DLD1 (cell line): ENCODE results near the gene CACNB3.

Experiments used
- in situ Hi-C: cut with HindIII; loops from 2 replicates; pipeline ENCODE4 v1.10.0; 2017; ENCODE audit warnings: low sequenced_read_pairs

CACNB3 gene

DNA sequence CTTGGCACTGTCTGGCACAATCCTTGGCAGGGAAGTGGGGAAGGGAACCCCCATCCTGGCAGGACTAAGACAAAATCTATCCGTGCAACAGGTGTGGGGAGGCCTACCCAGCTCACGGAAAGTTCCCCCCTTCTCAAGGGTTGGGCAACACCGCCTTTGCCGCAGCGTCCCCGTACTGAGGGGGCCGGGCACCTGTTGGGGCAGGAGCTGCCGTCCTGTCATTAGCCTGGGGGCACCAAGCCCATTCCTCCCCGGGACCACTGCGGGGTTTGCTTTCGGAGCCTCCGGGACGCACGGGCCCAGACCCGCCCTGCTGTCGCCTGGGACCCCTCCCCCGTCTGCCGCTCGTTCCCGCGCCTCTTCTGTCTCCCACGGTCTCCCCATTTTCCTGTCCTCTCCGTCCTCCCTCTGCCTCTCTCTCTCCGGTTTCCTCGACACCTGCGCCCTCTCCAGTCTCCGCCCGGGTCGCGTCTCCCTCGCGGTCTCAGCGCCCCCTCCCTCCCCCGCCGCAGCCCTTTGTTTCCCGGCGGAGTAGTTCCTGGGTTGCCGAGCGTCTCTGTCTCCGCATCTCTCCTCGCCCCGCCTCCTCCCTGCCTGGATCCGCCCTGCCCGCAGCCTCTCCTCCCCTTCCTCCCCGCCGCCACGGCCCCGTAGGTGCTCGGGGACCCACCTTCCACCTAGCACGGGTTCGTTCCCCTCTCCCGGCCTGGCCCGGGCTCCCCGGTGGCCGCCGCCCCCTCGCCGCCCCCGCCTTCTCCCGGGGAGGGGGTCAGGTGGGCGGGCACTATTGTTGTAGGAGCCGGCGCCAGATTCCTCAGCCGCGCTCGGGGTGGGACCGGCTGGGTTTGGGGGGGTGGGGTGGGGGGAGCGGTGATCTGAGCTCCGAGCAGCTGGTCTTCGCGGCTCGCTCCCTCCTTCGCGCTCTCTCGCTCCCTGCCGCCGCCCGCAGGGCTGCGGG lies at the start of gene CACNB3:
TSS of gene CACNB3 (plus strand) at position 624 of the 958 bp plus-strand sequence. CDS start 434 bp downstream, outside the sequence.
- in situ Hi-C loops: no loop called here

DNA sequence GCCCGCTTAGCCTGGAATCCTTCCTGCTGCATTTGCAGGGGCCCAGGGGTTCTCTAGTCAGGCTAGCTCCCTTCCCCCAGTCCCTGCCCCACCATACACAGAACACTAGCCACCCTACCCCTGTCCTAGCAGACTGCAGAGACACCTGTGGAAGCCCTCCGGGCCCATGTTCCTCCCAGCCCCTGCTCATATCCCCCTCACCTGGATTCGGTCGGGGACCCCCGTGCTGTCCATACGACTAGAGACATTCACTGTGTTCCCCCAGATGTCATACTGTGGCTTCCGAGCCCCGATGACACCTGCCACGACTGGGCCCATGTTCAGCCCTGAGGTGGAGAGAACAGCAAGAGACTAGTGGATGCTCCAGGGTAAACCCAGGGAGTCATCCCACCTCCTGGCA lies 49.6 kb upstream of the CACNB3 start:
- in situ Hi-C loops: no loop called here

DNA sequence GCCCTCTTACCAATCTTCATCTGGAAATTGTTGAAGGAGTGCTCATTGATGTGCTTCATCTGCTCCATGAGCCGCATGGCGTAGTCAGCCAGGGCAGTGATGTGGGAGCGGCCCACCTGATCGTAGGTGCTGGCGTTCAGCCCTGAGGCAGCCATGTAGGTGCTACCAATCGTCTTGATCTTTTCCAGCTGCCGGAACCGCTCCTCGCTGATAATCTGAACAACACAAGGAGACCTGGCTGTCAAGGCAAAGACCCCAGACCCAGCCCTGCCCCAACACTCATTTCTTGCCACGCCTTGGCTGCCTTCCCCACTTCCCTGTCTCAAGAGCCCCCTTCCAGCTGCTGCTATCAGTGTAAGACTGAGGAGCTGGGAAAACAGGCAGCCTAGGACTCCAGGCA lies 47.5 kb upstream of the CACNB3 start:
- in situ Hi-C loops: no loop called here

DNA sequence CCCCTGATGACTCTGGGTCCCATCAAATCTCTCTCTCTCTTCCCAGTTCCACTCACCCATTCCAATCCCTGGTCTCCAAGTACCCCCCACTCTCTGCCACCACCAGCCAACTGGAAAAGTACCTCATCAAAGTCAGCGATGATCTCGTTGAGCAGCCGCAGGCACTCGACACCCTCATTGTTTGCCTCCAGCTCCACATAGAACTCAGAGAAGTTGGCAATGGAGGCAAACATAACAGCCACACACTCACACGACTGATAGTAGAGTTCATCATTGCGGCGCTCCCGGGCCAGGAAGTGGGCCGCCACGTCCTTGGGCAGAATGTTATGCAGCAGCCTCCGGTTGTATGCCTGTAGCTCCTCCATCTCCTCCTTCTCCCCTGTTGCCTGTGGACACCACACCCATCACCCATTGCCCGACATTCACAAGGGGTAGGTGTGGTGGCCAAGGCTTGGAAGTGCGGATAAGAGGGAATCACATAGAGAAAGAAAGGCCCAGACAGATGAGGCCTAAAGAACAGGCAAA lies 46.6 kb upstream of the CACNB3 start:
- in situ Hi-C loops: no loop called here

DNA sequence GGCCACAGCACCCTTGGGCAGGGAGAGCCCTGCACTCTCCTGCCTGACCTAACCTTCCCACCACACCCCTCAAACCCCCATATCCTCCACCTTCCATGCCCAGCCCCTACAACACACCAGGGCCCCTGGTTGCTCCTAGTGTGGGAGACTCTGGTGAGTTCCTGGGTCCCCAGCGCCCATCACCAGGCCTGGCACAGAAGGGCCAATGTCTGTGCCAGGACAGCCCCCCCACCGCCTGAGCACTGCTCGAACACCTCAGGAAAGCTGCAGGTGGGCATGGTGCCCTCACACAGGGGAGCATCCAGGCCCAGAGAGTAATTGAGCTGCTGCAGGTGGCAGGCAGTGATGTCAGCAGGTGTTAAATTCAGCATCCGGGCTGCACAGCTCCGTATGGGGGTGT lies 44.6 kb upstream of the CACNB3 start:
- in situ Hi-C loops: no loop called here

DNA sequence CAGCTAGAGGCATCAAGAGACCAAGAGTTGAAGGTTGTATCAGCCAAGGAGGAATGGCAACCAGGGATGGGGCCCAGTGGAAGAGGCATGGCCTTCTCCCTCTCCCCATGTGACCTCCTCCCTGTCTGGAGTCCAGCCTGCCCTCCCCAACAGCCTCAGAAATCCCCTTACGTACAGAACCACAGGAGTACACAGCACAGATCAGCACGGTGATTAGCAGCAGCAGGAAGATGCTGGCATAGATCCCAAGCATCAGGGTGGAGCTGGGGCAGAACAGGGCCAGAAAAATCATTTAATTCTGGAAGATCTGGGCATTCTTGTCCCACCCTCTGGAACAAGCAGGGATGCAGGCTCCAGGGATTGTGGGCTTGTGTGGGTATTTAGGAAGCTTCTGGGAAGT lies 43.8 kb upstream of the CACNB3 start:
- in situ Hi-C loops: no loop called here

DNA sequence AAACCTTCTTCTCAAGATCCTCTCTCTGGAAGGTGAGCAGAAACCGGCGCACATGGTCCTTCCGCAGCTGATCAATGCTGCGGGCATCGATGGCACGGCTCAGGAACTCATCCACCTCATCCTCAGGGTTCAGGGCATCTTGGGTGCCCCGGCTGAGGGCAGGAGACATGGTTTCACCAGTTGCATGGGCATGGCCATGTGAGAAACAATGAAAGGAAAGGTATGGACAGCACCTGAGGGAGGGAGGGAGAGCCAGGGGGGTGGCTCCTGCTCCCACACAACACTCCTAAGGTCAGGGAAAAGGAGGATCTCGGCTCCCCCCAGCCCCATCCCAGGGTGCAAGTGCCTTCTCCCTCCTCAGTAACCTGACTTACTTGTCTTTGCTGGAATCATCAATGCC lies 43.0 kb upstream of the CACNB3 start:
- in situ Hi-C loops: no loop called here

DNA sequence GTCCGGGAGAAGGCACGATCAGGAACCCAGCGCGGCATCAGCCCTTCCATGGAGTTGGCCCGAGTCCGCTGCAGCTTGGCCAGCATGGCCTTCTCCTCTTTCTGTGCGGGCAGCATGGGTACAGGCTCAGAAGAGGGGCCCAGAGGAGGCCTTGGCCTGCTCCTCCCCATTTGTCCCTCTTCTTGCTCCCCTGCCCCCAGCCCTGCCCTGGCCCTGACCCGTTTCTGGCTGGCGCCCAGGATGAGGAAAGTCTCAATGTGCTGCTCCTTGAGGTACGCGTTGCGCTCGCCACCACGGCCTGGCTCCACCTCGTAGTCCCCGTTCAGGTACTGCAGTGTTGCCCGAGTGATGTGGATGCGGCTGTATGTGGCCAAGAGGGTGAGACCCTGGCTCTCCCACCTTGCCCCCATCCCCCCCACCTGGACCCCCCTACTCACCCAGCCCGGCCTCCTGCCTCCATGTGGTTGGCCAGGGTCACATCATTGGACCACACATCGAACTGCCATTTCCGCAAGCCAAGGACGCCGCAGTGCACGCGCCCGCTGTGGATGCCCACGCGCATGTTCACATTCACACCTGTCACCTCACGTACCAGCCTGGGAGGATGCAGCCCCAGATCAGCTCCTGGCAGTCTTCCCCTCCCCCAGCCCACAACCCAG lies 42.2 kb upstream of the CACNB3 start:
- in situ Hi-C loops: no loop called here

DNA sequence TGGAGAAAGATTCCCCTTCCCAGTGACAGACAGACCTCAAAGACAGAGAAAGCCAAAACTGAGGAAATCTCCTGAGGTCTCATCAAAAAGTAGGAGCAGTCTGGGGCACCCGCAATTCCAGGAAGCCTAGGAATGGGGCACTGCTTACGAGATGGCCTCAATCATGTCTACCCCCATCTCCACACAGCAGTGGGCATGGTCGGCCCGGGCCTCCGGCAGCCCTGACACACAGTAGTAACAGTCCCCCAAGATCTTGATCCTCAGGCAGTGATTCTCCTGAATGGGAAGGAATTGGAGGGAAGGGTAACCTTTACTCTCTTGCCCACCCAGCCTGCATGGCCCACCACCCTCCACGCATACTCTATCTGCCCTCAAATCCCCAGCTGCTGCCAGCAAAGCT lies 41.3 kb upstream of the CACNB3 start:
- in situ Hi-C loops: no loop called here

DNA sequence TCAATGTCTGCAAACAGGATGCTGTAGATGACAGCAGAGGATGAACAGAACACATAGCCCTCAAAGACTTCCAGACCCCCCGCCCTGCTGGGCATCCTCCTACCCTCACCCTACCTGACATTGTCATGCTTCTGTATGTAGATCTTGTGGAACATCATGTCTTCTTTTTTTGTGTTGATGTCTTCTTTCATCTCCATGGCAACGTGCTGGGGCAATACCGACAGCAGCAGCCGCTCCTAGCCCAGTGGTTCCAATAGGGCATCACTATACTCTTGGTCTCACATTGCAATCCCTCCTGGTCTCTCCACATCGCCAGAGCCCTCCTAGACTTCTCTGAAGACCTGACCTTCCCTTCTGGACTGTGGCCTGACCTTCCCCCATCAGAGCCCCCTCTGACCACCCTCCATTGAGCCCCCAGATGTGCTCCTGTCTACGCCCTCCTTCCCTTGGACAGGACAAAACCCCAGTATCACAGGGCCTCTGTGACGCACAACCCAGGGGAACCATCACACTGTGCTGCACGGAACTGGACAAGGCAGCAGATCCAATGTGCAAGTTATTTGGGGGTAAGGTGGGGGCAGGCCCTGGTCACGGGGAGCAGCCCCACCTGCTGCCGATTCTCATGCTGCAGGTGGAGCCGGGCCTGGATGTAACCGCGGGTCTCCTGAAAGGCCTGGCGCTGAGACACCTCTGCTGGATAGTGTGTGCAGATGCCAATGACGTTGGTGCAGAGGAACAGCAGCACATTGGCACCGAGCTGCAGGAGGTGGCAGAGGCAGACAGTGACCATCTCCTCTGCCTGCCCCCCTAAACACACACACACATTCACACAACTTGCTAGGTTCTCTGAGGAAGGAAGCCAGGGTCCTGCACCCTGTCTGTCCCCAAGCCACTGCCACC lies 40.5 kb upstream of the CACNB3 start:
- in situ Hi-C loops: no loop called here

DNA sequence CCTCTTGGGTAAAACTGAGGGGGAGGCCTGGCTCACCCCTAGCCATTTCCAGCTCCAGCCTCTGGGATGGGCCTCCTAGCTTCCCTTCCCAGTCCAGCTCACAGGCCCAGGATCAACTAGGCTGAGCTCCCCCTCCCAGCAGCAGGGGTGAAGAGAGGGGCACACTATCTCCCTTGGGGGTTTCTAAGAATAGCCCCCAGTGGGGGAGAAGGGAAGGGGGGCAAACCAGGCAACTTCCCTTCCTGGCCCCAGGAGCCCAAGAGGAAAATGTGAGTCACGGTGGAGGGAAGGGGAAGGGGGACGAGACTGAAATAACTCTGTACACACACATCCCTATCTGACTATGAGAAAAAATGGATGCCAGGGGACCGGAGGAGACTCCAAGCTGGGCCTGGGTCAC lies 38.4 kb upstream of the CACNB3 start:
- in situ Hi-C loops: no loop called here

DNA sequence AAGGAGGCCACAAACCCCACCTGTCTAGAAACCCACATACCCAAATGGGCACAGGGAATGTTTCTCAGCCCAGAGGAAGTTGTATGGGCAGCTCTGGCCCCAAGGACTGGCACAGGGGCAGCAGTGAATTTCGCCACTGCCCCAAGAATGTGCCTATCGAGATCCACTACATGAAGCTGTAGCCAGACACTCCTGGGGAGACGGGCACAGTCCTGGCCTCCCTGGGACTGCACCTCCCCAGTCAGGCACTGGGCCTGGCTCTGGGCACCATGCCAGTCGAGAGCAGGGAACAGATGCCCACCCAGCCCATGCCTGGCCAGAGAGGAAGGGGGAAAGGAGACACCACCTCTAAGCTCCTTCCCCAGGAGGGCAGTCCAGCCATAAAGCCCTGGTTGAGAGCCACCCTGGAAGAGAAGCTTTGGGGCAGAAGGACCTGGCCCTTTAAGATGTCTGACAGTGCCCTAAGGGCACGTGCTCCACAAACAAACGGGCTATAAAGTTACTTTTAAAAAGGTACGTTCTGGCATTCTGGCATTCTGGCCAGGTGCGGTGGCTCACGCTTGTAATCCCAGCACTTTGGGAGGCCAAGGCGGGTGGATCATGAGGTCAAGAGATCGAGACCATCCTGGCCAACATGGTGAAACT lies 37.8 kb upstream of the CACNB3 start:
- in situ Hi-C loops: no loop called here

DNA sequence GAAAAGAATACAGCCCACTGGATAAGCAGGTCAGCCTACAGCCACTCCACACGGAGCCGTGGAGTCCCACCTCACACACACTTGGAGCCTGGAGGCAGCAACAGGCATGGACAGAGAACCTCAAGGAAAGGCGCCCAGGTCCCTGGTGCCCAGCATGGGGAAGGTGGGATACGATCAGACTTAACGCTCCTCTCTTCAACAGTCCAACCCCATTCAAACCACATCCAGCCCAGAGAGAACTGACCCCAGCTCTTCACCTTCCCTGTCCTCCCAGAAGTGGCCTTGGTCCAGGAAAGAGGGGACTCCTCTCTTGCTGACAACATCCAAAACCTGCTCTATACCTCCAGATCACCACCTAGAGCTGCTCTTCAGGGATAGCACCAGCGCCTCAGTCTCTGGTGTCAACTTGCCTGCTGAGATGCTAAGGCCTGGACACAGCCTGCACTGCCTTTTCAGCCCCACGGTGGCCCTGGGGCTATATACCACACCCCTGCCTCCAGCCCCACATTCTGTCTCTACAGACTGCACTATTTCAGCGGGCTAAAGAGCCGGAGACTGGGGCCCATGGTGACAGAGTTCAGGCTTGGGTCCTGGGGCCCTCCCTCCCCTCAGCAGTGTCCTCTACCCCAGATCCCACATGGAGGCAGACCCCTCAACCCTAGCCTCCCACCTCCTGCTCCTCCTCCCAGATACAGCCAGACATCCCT lies 36.4 kb upstream of the CACNB3 start:
- in situ Hi-C loops: no loop called here

DNA sequence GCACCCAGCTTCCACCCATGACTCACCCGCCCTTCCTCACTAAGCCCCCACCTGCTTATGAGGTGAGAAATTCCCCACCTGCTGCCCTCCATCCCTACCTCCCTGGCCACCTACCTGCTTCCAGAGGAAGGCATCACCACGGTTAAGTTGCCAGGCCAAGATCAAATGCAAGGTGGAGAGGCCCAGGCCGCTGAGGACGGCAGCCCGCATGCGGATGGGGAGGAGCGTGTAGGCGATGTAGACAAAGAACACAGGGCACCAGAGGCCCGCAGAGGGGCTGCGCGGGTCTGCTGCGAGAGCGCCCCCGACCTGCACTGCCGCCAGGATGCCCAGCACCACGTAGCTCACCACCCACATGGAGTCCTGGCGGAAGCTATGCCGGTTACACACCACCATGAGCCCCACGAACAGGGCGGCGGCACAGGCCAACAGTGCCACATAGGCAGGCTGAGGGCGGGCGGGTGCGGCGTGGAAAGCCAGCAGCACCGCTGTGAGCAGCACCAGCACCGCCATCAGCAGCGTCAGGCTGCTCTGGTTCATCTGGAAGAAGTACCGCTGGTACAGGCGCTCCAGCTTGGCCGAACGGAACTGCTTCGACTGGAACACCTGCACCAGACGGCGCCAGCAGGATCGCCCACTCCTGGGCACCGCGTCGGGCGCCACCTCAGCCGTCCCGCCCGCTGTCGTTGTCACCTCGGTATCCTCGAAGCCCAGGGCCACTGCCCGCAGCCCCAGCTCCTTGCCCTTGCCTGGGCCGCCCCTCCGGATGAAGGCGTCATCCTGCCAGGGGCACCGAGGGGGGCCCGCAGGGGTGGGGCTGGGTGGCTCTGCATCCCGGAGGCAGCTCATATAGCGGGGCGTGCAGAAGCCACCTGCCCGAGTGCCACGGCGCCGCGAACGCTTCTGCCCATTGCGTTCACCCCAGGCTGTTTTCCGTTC lies 35.6 kb upstream of the CACNB3 start:
- in situ Hi-C loops: no loop called here

DNA sequence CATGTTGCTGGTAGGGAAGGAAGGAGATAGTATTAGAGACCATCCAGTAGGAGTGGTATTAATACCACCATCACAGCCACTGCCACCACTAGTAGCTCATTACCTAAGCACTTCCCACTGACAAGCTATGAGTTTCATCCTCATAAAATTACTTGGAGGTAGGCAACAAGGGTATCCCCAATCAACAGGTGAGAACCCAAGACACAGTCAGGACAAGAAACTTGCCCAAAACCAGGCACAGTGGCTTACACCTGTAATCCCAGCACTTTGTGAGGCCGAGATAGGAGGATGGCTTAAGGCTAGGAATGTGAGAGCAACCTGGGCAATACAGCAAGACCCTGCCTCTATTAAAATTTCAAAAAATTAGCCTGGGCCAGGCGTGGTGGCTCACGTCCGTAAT lies 34.9 kb upstream of the CACNB3 start:
- in situ Hi-C loops: no loop called here

DNA sequence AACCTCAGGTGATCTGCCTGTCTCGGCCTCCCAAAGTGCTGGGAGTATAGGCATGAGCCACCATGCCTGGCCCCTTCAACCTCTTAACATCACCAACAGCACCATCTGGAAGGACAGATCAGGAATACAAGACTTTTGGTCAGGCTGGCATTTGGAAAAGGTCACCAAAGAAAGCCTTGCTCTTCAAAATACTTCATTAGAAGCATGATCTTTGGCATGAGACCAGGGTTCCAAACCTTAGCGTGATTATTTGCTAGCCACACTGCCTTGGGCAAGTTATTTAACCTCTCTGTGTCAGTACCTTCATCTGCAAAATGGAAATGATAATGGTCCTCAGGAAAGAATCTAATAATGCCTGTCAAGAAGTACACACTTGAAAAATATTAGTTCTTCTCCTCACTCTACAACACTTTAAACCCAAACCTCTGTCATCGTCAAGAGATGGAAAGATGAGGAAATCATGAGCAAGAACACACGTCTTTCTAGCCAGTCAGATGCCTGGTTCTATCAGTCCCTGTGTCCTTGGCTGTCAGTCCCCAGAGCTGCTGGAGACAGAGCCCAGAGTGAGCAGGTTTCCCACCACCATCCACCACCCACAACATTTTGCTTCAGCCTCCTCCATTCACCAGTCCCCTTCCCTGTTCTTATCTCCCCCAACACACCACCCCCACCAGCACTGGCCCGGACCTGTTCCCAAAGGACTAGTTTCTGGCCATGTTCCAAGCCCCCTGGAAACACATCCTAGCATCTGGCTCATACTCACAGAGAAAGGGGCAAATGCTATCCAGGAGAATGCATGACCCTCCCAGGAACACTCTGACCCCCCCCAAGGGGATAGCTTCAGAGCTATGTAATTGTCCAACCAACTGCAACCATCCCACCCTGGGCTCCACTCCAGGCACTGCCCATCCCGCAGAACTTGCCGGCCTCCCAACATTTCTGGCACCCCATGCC lies 31.4 kb upstream of the CACNB3 start:
- in situ Hi-C loops: no loop called here

DNA sequence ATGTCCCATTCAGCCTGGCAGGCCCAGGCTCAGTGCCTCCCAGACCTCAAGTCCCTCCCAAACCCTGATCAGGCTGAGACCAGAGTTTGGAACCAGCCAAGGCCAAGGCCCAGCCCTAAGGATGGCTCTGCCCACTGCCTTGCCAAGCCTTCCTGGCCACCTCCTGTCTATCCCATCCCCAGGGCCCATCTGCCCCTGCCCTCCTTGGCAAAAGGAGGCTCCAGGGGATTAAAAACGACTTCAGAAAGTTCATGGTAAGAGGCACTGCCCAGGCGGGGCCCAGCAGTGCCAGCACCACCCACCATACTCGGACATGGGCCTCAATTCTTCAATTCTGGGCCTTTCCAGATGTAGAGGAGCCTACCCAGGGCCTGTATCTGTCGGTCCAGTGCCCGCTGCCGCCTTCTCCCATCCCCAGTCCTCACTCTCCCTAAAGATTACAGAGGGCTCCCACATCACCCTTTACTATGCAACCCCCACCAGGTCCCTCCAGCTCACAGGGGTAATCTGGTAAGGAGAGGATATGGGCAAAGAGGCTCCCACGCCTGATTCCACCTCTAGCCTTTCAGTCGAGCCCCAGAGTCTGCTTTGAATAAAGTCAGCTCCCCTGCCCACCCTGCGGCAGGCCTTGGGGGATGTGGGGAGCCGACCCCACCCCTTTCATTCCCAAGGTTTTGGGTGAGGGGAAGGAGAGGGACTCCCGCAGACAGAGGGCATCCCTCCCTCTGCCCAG lies 30.3 kb upstream of the CACNB3 start:
- in situ Hi-C loops: no loop called here
